HG03159 (cell line): ENCODE results near the gene FCER1G.
A peak's percentile ranks its signal among the peaks of the same experiment; 100 is the strongest.
"Not testable (repeated sequence)": the region's sequence is repeated elsewhere in the genome, so short reads cannot be mapped to it uniquely, and the experiment has no call there.

Experiments used
- ATAC-seq: cut with Tn5 transposase; IDR thresholded peaks from one replicate; pipeline ENCODE4 v1.9.1; 2021; ENCODE audit warnings: mild to moderate bottlenecking, moderate library complexity; ENCODE audit not compliant: unreplicated experiment

The FCER1G gene

DNA sequence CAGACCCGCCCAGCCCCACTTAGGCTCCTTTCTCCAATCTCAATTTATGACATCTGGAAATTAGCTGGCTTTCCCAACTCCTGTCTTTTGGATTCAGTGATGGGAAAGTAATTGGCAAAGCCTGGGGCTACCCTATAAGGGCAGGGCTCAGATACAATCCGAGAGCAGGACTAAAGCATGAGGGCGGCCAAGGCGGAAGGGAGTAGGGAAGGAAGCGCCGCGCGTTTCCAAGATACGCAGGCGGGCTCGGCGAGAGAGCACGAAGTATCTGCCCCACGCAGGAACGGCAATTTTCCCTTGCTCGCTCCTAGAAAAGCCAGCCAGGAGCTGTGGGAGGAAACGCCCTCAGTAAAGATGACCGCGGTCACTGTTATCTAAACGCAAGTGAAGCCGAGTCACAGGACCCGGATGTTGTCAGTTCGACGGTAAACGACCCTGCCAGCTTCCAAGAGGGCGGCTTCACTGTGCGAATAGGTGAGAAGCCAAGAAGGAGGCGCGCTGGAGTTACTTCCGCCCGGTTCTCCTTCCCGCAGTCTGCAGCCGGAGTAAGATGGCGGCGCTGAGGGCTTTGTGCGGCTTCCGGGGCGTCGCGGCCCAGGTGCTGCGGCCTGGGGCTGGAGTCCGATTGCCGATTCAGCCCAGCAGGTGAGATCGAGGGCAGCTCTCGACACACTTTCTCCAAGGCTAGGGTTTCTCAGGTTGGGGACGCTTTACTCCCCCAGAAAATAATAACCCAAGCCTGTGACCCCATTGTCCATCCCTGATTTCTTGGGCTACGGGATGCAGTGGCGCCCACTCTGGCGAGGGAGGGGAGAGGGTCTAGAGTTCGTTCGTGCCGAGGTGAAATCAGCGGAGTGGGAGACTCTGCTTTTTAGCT is 13.0 kb upstream of the FCER1G start, which contains the start of gene NDUFS2:
Gene NDUFS2, plus strand, starts transcription at position 532 of the 877 bp plus-strand sequence. Its CDS starts 19 bp downstream, at position 551.
- peak; percentile 94 for ATAC-seq

- no peak for ATAC-seq
Measured at GRCh38 chr1:161206411-161207140, 8.5 kb upstream of the FCER1G start.

GRCh38 chr1:161207173-161207572 is 7.9 kb upstream of the FCER1G start:
- no peak for ATAC-seq

DNA sequence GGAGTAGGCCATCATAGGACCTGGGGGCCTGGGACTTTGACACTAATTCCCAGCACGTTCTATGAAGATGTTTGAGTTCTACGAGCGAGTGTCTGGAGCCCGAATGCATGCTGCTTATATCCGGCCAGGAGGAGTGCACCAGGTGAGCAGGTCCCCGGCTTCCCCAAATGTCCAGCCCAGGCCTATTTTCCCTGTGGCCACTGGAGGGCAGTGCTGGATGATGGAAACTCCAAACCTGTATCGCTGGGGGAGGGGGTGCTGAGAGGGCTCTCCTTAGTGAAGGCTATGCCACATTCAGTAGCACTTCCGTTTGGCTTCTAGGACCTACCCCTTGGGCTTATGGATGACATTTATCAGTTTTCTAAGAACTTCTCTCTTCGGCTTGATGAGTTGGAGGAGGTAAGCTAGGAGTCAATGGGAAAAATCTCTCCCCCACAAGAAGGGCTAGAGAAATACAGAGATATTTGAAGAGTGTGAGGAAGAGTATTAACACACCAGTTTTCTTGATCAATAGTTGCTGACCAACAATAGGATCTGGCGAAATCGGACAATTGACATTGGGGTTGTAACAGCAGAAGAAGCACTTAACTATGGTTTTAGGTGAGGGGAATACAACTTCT is 5.2 kb upstream of the FCER1G start:
- peak; percentile 63 for ATAC-seq

DNA sequence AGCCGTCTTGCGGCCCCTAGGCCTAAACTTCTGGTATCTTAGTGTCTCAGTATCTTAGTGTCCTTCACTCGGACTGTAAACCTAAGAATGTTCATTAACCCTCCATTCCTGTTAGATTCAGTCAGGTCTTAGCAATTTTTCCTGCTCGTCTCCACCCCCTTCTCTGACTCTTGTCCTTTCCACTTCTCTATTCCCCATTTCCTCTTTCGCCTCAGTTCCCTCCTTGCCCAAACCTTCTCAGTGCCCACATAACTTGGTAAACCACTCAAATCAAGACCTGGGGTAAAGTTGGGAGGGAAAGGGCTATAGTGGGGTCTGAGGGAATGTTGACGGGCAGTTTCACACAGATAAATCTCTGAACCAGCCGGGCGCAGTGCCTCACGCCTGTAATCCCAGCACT is 726 bp upstream of the FCER1G start:
- no peak for ATAC-seq

GRCh38 chr1:161216945-161217712 is 2.0 kb downstream of the FCER1G start:
- peak; percentile 82 for ATAC-seq

DNA sequence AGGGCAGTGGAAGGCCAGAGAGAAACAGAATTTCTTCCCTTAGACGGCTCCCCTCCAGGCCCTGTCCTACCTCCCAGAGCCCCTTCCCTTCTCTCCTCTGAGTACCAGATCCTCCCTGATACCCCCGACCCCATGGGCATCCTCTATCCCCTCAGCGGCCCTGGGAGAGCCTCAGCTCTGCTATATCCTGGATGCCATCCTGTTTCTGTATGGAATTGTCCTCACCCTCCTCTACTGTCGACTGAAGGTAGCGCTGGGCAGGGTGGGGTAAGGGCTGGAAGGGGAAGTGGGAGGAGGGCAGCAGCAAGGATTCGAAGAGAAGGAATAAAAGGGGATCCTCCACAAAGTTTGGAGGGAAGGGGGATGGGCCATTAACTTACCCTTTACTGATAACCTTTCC is 2.7 kb downstream of the FCER1G start:
- ATAC-seq = no peak

GRCh38 chr1:161218301-161219077 is 3.4 kb downstream of the FCER1G start:
- ATAC-seq = no peak

GRCh38 chr1:161219078-161219892 is 4.2 kb downstream of the FCER1G start:
- ATAC-seq = no peak

- ATAC-seq = no peak
Measured at GRCh38 chr1:161220002-161220401, 4.9 kb downstream of the FCER1G start.

DNA sequence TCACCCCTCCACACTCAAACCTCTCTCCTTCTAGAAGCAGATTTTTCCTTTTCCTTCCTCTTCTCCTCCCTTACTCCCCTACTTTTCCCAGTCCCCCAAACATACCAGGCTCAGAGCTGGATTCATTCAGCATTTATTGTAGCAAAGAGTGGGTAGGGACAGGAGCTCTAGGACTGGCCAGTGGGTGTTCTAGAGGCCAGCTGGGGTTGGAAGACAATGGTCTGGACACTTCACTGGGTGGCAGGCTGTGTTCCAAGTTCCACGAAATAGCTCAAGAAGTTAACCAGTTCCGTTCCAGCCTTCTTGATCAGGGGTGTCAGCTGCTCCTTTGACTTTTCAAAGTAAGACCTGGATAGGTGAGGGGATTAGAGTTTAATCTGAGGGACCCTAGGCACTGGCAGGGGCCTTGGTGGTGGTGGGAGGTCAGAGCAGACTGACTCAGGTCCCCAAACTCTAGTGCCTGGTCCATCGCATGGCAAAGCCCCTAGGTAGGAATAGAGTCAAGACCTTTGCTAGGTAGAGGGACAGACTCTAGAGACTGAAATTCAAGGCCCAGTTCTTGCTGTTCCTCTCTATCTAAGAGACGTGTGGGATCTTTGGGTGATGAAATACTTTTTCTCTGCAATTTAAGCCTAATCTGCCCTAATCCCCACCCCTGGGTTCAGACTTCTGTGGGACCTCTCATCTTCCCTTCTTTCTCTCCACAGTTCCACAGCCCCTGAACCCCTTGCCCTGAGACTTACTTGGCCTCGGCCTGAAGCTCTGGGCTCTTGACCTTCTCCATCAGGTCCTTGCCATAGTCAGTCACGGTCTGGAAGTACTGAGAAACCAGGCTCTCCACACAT is 7.3 kb downstream of the FCER1G start:
- ATAC-seq = no peak

- no peak for ATAC-seq
Measured at GRCh38 chr1:161223805-161224694, 9.0 kb downstream of the FCER1G start.

- not testable (repeated sequence) for ATAC-seq
Measured at GRCh38 chr1:161224695-161225087, 9.6 kb downstream of the FCER1G start.

- ATAC-seq = no peak
Measured at GRCh38 chr1:161225178-161225533, 10.1 kb downstream of the FCER1G start.

DNA sequence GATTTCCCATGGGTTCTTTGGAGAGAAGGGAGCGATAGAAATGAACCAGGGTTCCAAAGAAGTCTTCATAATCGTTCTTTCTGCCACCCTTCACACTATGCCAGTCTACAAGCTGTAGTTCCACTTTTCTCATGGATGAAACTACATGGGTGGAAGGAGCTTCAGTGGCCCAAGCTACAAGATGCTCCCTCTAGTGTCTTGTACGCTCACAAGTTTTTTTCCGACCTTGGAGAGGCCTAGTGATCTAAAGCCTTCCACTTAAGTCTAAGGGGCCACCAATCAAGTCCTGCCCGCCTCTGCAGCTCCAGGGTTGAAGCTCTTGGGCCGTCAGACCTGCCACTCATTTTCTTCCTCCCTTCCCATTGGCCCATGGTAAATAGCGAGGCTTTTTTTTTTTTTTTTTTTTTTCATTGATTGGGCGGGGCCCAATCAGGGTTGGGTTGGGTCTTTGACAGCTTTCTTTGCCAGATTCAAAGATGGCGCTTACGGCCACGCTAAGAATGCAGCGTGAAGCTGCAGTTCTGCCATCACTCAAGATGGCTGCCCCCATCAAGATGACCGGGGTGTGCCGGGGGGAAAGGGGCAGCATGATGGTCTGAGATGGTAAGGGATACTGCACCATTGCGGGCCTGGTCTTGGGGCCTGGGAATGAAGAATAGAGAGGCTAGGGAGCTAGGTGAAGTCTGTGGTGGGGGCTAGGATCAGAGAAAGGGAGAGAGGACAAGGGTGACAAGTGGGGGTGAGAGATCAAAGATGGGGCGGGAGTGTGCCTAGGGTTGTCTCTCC is 10.6 kb downstream of the FCER1G start, which contains the start of gene TOMM40L:
Gene TOMM40L, plus strand, starts transcription at position 527 of the 786 bp plus-strand sequence. CDS start 430 bp downstream, outside the sequence.
- ATAC-seq = peak; percentile 94

GRCh38 chr1:161226320-161226711 is 11.2 kb downstream of the FCER1G start:
- ATAC-seq = no peak
